GM12878 (cell line): ENCODE data around the gene ADD2. TPM values are rescaled to one million over a fixed set of nuclear protein-coding genes. Genes with fewer than 3 reads are reported as not detected.

Source experiments
- ATAC-seq: fragments of 200-7000 bp; cut with Tn5 transposase; 3 replicates; pipeline ENCODE4 v1.9.1; 2020; ENCODE audit warnings: mild to moderate bottlenecking, moderate library complexity
- BruUV-seq: library from RNA; stranded (reverse); fragments of 400-500 nt; replicated peaks from 2 replicates; lab custom pipeline; 2021; lab: Mats Ljungman, UMichigan
- CTCF ChIA-PET: fragments of 300-600 bp; sonication (Branson Sonifier 250); formaldehyde crosslinking; extraction: SDS; loops from one replicate; lab custom pipeline; 2021; ENCODE audit warnings: inconsistent platforms; lab: Yijun Ruan, JAX
- POLR2A ChIA-PET: fragments of 350-600 bp; formaldehyde crosslinking; extraction: SDS; loops from one replicate; lab custom pipeline; 2021; ENCODE audit warnings: inconsistent platforms; lab: Charles Lee
- RAD21 ChIA-PET: fragments of 300-600 bp; sonication (Branson Sonifier 250); formaldehyde crosslinking; loops from one replicate; lab custom pipeline; 2023; ENCODE audit warnings: antibody characterized with exemption; ENCODE audit not compliant: unreplicated experiment; lab: Charles Lee
- SMC1A ChIA-PET: fragments of 300-600 bp; sonication (Branson Sonifier 250); formaldehyde crosslinking; loops from one replicate; lab custom pipeline; 2023; ENCODE audit not compliant: unreplicated experiment, uncharacterized antibody; lab: Charles Lee
- DNase-seq: peaks from one replicate; pipeline ENCODE4 v3.0.0-alpha.2; 2011; ENCODE audit warnings: low read depth, low spot score
- FAIRE-seq: peaks from 3 replicates; lab custom pipeline; 2011; peaks lifted over from hg19 to GRCh38; lab: Jason Lieb, UNC
- H2AFZ ChIP-seq: 2 replicates; pipeline ENCODE4 v1.6.0; 2011; ENCODE audit warnings: low read depth, low read length, control low read depth; ENCODE audit not compliant: control insufficient read depth
- H3K27ac ChIP-seq: 2 replicates; pipeline ENCODE4 v1.5.1; 2011; ENCODE audit warnings: control low read depth; ENCODE audit not compliant: control insufficient read depth, insufficient read depth
- H3K27me3 ChIP-seq, 2 experiments: replicated peaks in 1 of 2; 2 replicates each; pipeline versions ENCODE4 v1.6.0 to v1.6.1; 2011; ENCODE audit warnings: low read length in 1 of 2; ENCODE audit not compliant: control insufficient read depth in 2 of 2, insufficient read depth in 2 of 2
- H3K36me3 ChIP-seq, 2 experiments: 2 replicates each; pipeline ENCODE4 v1.5.1; 2011; ENCODE audit warnings: low read length in 1 of 2; ENCODE audit not compliant: control insufficient read depth in 2 of 2, insufficient read depth in 2 of 2
- H3K4me1 ChIP-seq: 2 replicates; pipeline ENCODE4 v1.6.1; 2011; ENCODE audit warnings: mild to moderate bottlenecking, low read length, moderate library complexity, mixed read lengths; ENCODE audit not compliant: control insufficient read depth, insufficient read depth
- H3K4me2 ChIP-seq: 2 replicates; pipeline ENCODE4 v1.6.0; 2011; ENCODE audit warnings: control low read depth; ENCODE audit not compliant: control insufficient read depth, insufficient read depth
- H3K4me3 ChIP-seq: fragments of 200-600 bp; sonication (generic); 2 replicates; pipeline ENCODE4 v1.5.1; 2016
- H3K79me2 ChIP-seq: 2 replicates; pipeline ENCODE4 v1.6.0; 2011; ENCODE audit warnings: low read length; ENCODE audit not compliant: control insufficient read depth, insufficient read depth
- H3K9ac ChIP-seq: 2 replicates; pipeline ENCODE4 v1.8.0; 2011; ENCODE audit warnings: low read length, control low read depth, mixed read lengths; ENCODE audit not compliant: control insufficient read depth, insufficient read depth
- H3K9me3 ChIP-seq: replicated peaks from 3 replicates; pipeline ENCODE4 v1.5.1; 2011; ENCODE audit warnings: mild to moderate bottlenecking, low read length; ENCODE audit not compliant: control insufficient read depth, insufficient read depth
- H4K20me1 ChIP-seq: 2 replicates; pipeline ENCODE4 v1.6.0; 2011; ENCODE audit not compliant: control insufficient read depth, insufficient read depth
- CHD1 ChIP-seq: IDR thresholded peaks from 2 replicates; pipeline ENCODE4 v1.6.1; 2012; ENCODE audit warnings: low read depth, low read length, improper control_type of control experiment
- EP300 ChIP-seq, 2 experiments: fragments of 150-350 bp in 1 of 2; IDR thresholded peaks; 2 replicates each; pipeline ENCODE4 v1.6.1; 2011 to 2012; ENCODE audit warnings: low read depth in 2 of 2, low read length in 2 of 2, borderline replicate concordance in 1 of 2, improper control_type of control experiment in 1 of 2, inconsistent platforms in 1 of 2; ENCODE audit not compliant: control insufficient read depth in 1 of 2
- GATAD2B ChIP-seq: fragments of 450-650 bp; conservative IDR thresholded peaks from 2 replicates; pipeline ENCODE4 v1.6.1; 2017; ENCODE audit warnings: low read depth, mild to moderate bottlenecking, moderate library complexity
- RELA ChIP-seq: fragments of 450-650 bp; IDR thresholded peaks from 2 replicates; pipeline ENCODE4 v1.8.0; 2014; ENCODE audit warnings: borderline replicate concordance; ENCODE audit not compliant: partially characterized antibody
- WGBS: methylation state at CpG from one replicate; pipeline ENCODE4 v1.1.6; 2016; ENCODE audit warnings: low lambda C conversion rate; ENCODE audit not compliant: insufficient replicate concordance, insufficient coverage; ENCODE audit errors: missing lambda C conversion rate; 5-methylcytosine and 5-hydroxymethylcytosine counted together
- in situ Hi-C: fragments of 300-500 bp; cut with MboI; formaldehyde crosslinking; loops from 9 replicates; pipeline ENCODE4 v1.14.3; 2018; ENCODE audit warnings: mixed read lengths
- intact Hi-C: fragments of 100-400 bp; cut with micrococcal nuclease; formaldehyde crosslinking; loops from one replicate; pipeline ENCODE4 v1.14.2; 2022; ENCODE audit not compliant: unreplicated experiment
- polyA plus RNA-seq, 11 experiments: library from polyadenylated mRNA; depleted of rRNA in 4 of 11; unstranded in 6 of 11; stranded (reverse) in 5 of 11; fragments of >200 nt; fragmentation: Nextera tagmentation in 4 of 11; fragmentation: Illumina TruSeq in 1 of 11; extraction: Ambion mirVana in 4 of 11; extraction: Trizol in 1 of 11; gene quantifications; 1 replicate in 1 of 11; 2 replicates in 10 of 11; pipeline versions ENCODE4 v1.2.1 to v1.2.3, GENCODE V29; 2011 to 2016; ENCODE audit warnings: inconsistent platforms in 2 of 11, missing spikeins in 2 of 11, low read depth in 1 of 11
- total RNA-seq, 4 experiments: library from RNA; depleted of rRNA in 3 of 4; stranded (reverse); fragments of >200 nt in 3 of 4; fragmentation: Illumina TruSeq in 1 of 4; extraction: Trizol in 1 of 4; gene quantifications; 2 replicates each; pipeline versions ENCODE4 v1.2.1 to v1.2.3, GENCODE V29; 2013 to 2021

ADD2 gene
- total and polyA plus RNA-seq, 10 of the 15 experiments (the other 5 are each of a cell fraction or from before 2014, with no cell fraction given): 0.05 to 0.13 (median 0.08) TPM; not detected in 7

DNA sequence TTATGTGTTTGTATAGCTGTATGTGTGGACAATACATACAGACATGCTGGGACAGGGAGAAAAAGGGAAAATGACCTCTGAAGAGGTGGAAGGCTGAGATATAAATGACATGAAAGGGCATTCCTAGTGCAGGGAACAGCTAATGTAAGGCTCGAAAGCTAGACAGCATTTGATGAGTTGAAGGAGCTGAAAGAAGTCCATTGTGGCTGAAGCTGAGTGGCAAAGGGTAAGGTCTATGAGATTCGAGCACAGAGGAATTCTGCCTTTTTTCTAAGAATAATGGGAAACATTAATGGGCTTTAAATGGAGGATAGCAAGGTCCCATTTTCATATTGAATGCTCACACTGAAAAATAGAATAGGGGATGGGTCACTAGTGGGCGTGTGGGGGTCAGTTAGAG lies 23.6 kb downstream of the ADD2 start:
- in situ Hi-C loops: no loop called here
- ChIA-PET CTCF (interaction anchor here (0.6 kb wide), 1 partner anchor 170 kb away, joined by 3 read pairs; no protein-coding TSS in a partner anchor), RAD21 (no interaction called here), SMC1A (no interaction called here), POLR2A (no interaction called here)
- Histone ChIP-seq H3K36me3 (no peaks in the 10 kb centered on the region), H3K4me1 (no peaks in the 10 kb centered on the region), H3K4me2 (no peak overlapping the region), H2AFZ (no peak overlapping the region), H4K20me1 (no peaks in the 10 kb centered on the region), H3K27me3 (no peaks in the 10 kb centered on the region; a peak in 1 of 4 replicates), H3K27ac (no peak overlapping the region), H3K9ac (no peak overlapping the region), H3K9me3 (no peaks in the 10 kb centered on the region), H3K4me3 (no peak overlapping the region), H3K79me2 (no peaks in the 10 kb centered on the region)
- no peak for DNase-seq
- no TSS peak for BruUV-seq
- intact Hi-C loops: no loop called here
- FAIRE-seq: no peak
- no peak for TF ChIP-seq GATAD2B
- 2% methylated on average over 3 of the region's 3 CpGs for WGBS
- no peak for ATAC-seq

DNA sequence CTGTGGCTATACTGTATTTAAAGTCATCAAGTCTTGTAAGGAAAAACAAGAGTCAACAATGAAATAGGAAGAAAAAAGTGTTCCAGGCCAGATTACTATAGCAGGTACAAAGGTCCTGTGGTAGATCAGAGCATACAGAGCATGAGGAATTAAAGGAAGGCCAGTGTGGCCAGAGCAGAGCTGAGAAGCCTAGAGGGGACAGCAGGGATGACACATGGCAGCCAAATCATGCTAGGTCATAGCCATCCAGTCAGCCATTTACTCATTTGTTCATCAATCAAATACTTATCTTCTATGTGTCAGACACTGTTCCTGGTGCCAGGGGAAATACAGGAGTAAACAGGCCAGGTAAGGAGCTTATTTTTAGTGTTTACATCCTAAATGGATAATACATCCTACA lies 24.3 kb downstream of the ADD2 start:
- CTCF ChIA-PET: interaction anchor here (0.6 kb wide), 1 partner anchor 171 kb away, joined by 3 read pairs; no protein-coding TSS in a partner anchor
- in situ Hi-C loops: no loop called here
- RAD21 ChIA-PET: no interaction called here

More for the DNA sequence above, 24.3 kb downstream of the ADD2 start:
- no peak overlapping the region for H2AFZ ChIP-seq
- BruUV-seq: no TSS peak
- FAIRE-seq: no peak
- no peaks in the 10 kb centered on the region for H3K36me3 ChIP-seq
- H3K9me3 ChIP-seq: no peaks in the 10 kb centered on the region
- ChIA-PET POLR2A (no interaction called here), SMC1A (interaction anchor here (0.8 kb wide), 1 partner anchor 10 kb away, joined by 3 read pairs; no protein-coding TSS in a partner anchor)
- no peak overlapping the region for H3K4me2 ChIP-seq
- no peaks in the 10 kb centered on the region; a peak in 1 of 4 replicates for H3K27me3 ChIP-seq
- intact Hi-C loops: no loop called here
- H3K9ac ChIP-seq: no peak overlapping the region
- TF ChIP-seq CHD1 (no peak), RELA (no peak), EP300 (IDR thresholded peaks at IDR 0.05; ENCODE audit: borderline replicate concordance in 1 of 2, control insufficient read depth in 1 of 2, low read depth in 2 of 2, low read length in 2 of 2) (no peak)
- no peak overlapping the region for H3K27ac ChIP-seq
- H4K20me1 ChIP-seq: no peaks in the 10 kb centered on the region
- ATAC-seq: no peak
- H3K4me1 ChIP-seq: no peaks in the 10 kb centered on the region
- H3K4me3 ChIP-seq: no peak overlapping the region
- DNase-seq: no peak
- H3K79me2 ChIP-seq: no peaks in the 10 kb centered on the region
